ENCODE measurements around the gene MAP7.
"Not testable (repeated sequence)": the region's sequence is repeated elsewhere in the genome, so short reads cannot be mapped to it uniquely, and the experiment has no call there.

The MAP7 gene

GRCh38 chr6:136550330-136551071 is at the start of gene MAP7:
TSS of gene MAP7 (minus strand) at chr6:136550422. CDS start at chr6:136550408, 14 bp downstream.
- Histone ChIP-seq H3K27ac (ENCODE audit: low read depth, low read length) (no peak within 1 kb of the TSS), H3K4me3 (ENCODE audit: low read length) (peak within 1 kb of the TSS; percentile 75), H3K36me3 (ENCODE audit: control insufficient read depth, insufficient read depth, low read length) (no peaks in the 10 kb centered on the region), H3K27me3 (ENCODE audit: control insufficient read depth, insufficient read depth, low read length) (no peaks in the 10 kb centered on the region), H3K9ac (ENCODE audit: low read length) (peak within 1 kb of the TSS; percentile 5), H3K4me1 (ENCODE audit: control insufficient read depth, insufficient read depth, low read length) (peaks cover 2% of the 10 kb centered on the region)

GRCh38 chr6:136599329-136600011 is 49.2 kb upstream of the MAP7 start:
- no peak overlapping the region for H3K9ac ChIP-seq (ENCODE audit: low read length)

GRCh38 chr6:136598048-136598447 is 47.8 kb upstream of the MAP7 start:
- Histone ChIP-seq H3K9ac (ENCODE audit: low read length) (no peak overlapping the region), H3K27me3 (ENCODE audit: control insufficient read depth, insufficient read depth, low read length) (no peaks in the 10 kb centered on the region), H3K4me3 (ENCODE audit: low read length) (no peak overlapping the region), H3K36me3 (ENCODE audit: control insufficient read depth, insufficient read depth, low read length) (no peaks in the 10 kb centered on the region), H3K27ac (ENCODE audit: low read depth, low read length) (no peak overlapping the region), H3K4me1 (ENCODE audit: control insufficient read depth, insufficient read depth, low read length) (peaks cover 7% of the 10 kb centered on the region)

More at GRCh38 chr6:136599329-136600011, 49.2 kb upstream of the MAP7 start:
- H3K4me3 ChIP-seq (ENCODE audit: low read length), result no peak overlapping the region
- H3K27ac ChIP-seq (ENCODE audit: low read depth, low read length), result peak overlapping the region; percentile 67
- no peaks in the 10 kb centered on the region for H3K36me3 ChIP-seq (ENCODE audit: control insufficient read depth, insufficient read depth, low read length)
- no peaks in the 10 kb centered on the region for H3K27me3 ChIP-seq (ENCODE audit: control insufficient read depth, insufficient read depth, low read length)
- peaks cover 7% of the 10 kb centered on the region for H3K4me1 ChIP-seq (ENCODE audit: control insufficient read depth, insufficient read depth, low read length)

GRCh38 chr6:136594671-136595070 is 44.4 kb upstream of the MAP7 start:
- Histone ChIP-seq H3K9ac (ENCODE audit: low read length) (no peak overlapping the region), H3K4me3 (ENCODE audit: low read length) (no peak overlapping the region), H3K27ac (ENCODE audit: low read depth, low read length) (no peak overlapping the region)

GRCh38 chr6:136593748-136594490 is 43.7 kb upstream of the MAP7 start:
- H3K27me3 ChIP-seq (ENCODE audit: control insufficient read depth, insufficient read depth, low read length), result no peaks in the 10 kb centered on the region
- peaks cover 3% of the 10 kb centered on the region for H3K36me3 ChIP-seq (ENCODE audit: control insufficient read depth, insufficient read depth, low read length)
- no peak overlapping the region for H3K27ac ChIP-seq (ENCODE audit: low read depth, low read length)
- H3K4me1 ChIP-seq (ENCODE audit: control insufficient read depth, insufficient read depth, low read length), result no peaks in the 10 kb centered on the region
- H3K4me3 ChIP-seq (ENCODE audit: low read length), result no peak overlapping the region
- no peak overlapping the region for H3K9ac ChIP-seq (ENCODE audit: low read length)

More at GRCh38 chr6:136594671-136595070, 44.4 kb upstream of the MAP7 start:
- Histone ChIP-seq H3K4me1 (ENCODE audit: control insufficient read depth, insufficient read depth, low read length) (peaks cover 4% of the 10 kb centered on the region), H3K27me3 (ENCODE audit: control insufficient read depth, insufficient read depth, low read length) (no peaks in the 10 kb centered on the region), H3K36me3 (ENCODE audit: control insufficient read depth, insufficient read depth, low read length) (peaks cover 3% of the 10 kb centered on the region)

GRCh38 chr6:136592930-136593673 is 42.9 kb upstream of the MAP7 start:
- Histone ChIP-seq H3K27me3 (ENCODE audit: control insufficient read depth, insufficient read depth, low read length) (no peaks in the 10 kb centered on the region), H3K36me3 (ENCODE audit: control insufficient read depth, insufficient read depth, low read length) (peaks cover 3% of the 10 kb centered on the region), H3K9ac (ENCODE audit: low read length) (no peak overlapping the region)

GRCh38 chr6:136591617-136592016 is 41.4 kb upstream of the MAP7 start:
- no peak overlapping the region for H3K4me3 ChIP-seq (ENCODE audit: low read length)
- H3K27me3 ChIP-seq (ENCODE audit: control insufficient read depth, insufficient read depth, low read length), result no peaks in the 10 kb centered on the region
- no peak overlapping the region for H3K27ac ChIP-seq (ENCODE audit: low read depth, low read length)
- H3K9ac ChIP-seq (ENCODE audit: low read length), result no peak overlapping the region
- H3K36me3 ChIP-seq (ENCODE audit: control insufficient read depth, insufficient read depth, low read length), result peaks cover 3% of the 10 kb centered on the region
- H3K4me1 ChIP-seq (ENCODE audit: control insufficient read depth, insufficient read depth, low read length), result no peaks in the 10 kb centered on the region

More at GRCh38 chr6:136592930-136593673, 42.9 kb upstream of the MAP7 start:
- H3K4me1 ChIP-seq (ENCODE audit: control insufficient read depth, insufficient read depth, low read length), result no peaks in the 10 kb centered on the region
- H3K27ac ChIP-seq (ENCODE audit: low read depth, low read length), result no peak overlapping the region
- no peak overlapping the region for H3K4me3 ChIP-seq (ENCODE audit: low read length)

GRCh38 chr6:136590846-136591245 is 40.6 kb upstream of the MAP7 start:
- H3K27me3 ChIP-seq (ENCODE audit: control insufficient read depth, insufficient read depth, low read length); H3K36me3 ChIP-seq (ENCODE audit: control insufficient read depth, insufficient read depth, low read length); H3K27ac ChIP-seq (ENCODE audit: low read depth, low read length); H3K9ac ChIP-seq (ENCODE audit: low read length); H3K4me1 ChIP-seq (ENCODE audit: control insufficient read depth, insufficient read depth, low read length); H3K4me3 ChIP-seq (ENCODE audit: low read length): not testable (repeated sequence)

- no peak overlapping the region for H3K27ac ChIP-seq (ENCODE audit: low read depth, low read length)
- H3K4me3 ChIP-seq (ENCODE audit: low read length), result no peak overlapping the region
- peaks cover 3% of the 10 kb centered on the region for H3K36me3 ChIP-seq (ENCODE audit: control insufficient read depth, insufficient read depth, low read length)
These were observed 37.3 kb upstream of the MAP7 start for GRCh38 chr6:136587527-136587926.

GRCh38 chr6:136586295-136586694 is 36.1 kb upstream of the MAP7 start:
- Histone ChIP-seq H3K27ac (ENCODE audit: low read depth, low read length) (peak overlapping the region; percentile 56), H3K4me1 (ENCODE audit: control insufficient read depth, insufficient read depth, low read length) (peaks cover 9% of the 10 kb centered on the region), H3K4me3 (ENCODE audit: low read length) (no peak overlapping the region), H3K36me3 (ENCODE audit: control insufficient read depth, insufficient read depth, low read length) (peaks cover 3% of the 10 kb centered on the region), H3K27me3 (ENCODE audit: control insufficient read depth, insufficient read depth, low read length) (no peaks in the 10 kb centered on the region), H3K9ac (ENCODE audit: low read length) (no peak overlapping the region)

More at GRCh38 chr6:136587527-136587926, 37.3 kb upstream of the MAP7 start:
- no peaks in the 10 kb centered on the region for H3K27me3 ChIP-seq (ENCODE audit: control insufficient read depth, insufficient read depth, low read length)
- H3K9ac ChIP-seq (ENCODE audit: low read length), result no peak overlapping the region
- peaks cover 9% of the 10 kb centered on the region for H3K4me1 ChIP-seq (ENCODE audit: control insufficient read depth, insufficient read depth, low read length)

GRCh38 chr6:136585523-136585922 is 35.3 kb upstream of the MAP7 start:
- not testable (repeated sequence) for H3K27ac ChIP-seq (ENCODE audit: low read depth, low read length); H3K4me3 ChIP-seq (ENCODE audit: low read length); H3K4me1 ChIP-seq (ENCODE audit: control insufficient read depth, insufficient read depth, low read length); H3K36me3 ChIP-seq (ENCODE audit: control insufficient read depth, insufficient read depth, low read length); H3K9ac ChIP-seq (ENCODE audit: low read length); H3K27me3 ChIP-seq (ENCODE audit: control insufficient read depth, insufficient read depth, low read length)

- not testable (repeated sequence) for H3K4me1 ChIP-seq (ENCODE audit: control insufficient read depth, insufficient read depth, low read length); H3K27ac ChIP-seq (ENCODE audit: low read depth, low read length); H3K4me3 ChIP-seq (ENCODE audit: low read length); H3K9ac ChIP-seq (ENCODE audit: low read length); H3K27me3 ChIP-seq (ENCODE audit: control insufficient read depth, insufficient read depth, low read length); H3K36me3 ChIP-seq (ENCODE audit: control insufficient read depth, insufficient read depth, low read length)
These were observed 34.1 kb upstream of the MAP7 start for GRCh38 chr6:136584290-136584689.

Measured in rectal smooth muscle tissue (tissue), 1 donor.